H1 (cell line): ENCODE results near the gene CACNA1C. TPM values are rescaled to one million over a fixed set of nuclear protein-coding genes. Genes with fewer than 3 reads are reported as not detected.

ENCODE experiments used
- CTCF ChIA-PET: fragments of 300-600 bp; sonication (Branson Sonifier 250); formaldehyde crosslinking; loops from one replicate; lab custom pipeline; 2021; ENCODE audit not compliant: partially characterized antibody; lab: Charles Lee
- POLR2A ChIA-PET: fragments of 300-600 bp; sonication (Branson Sonifier 250); formaldehyde crosslinking; loops from one replicate; lab custom pipeline; 2021; ENCODE audit warnings: inconsistent platforms; ENCODE audit not compliant: partially characterized antibody; lab: Charles Lee
- DNase-seq, 2 experiments: peaks; one replicate each; pipeline versions ENCODE4 v3.0.0 to v3.0.0-alpha.2; 2010 to 2022; ENCODE audit warnings: low spot score in 2 of 2, low read depth in 1 of 2, mixed read lengths in 1 of 2
- FAIRE-seq: peaks from 2 replicates; lab custom pipeline; 2011; peaks lifted over from hg19 to GRCh38; lab: Jason Lieb, UNC
- H2AFZ ChIP-seq: 2 replicates; pipeline ENCODE4 v1.8.1; 2012; ENCODE audit warnings: low read length, inconsistent platforms
- H2AK5ac ChIP-seq: 2 replicates; pipeline ENCODE4 v1.6.1; 2013; ENCODE audit warnings: low read depth, low read length
- H2BK120ac ChIP-seq: replicated peaks from 2 replicates; pipeline ENCODE3; 2013; ENCODE audit warnings: low read depth, low read length, inconsistent platforms
- H2BK12ac ChIP-seq: 2 replicates; pipeline ENCODE4 v1.6.1; 2013; ENCODE audit warnings: low read depth, low read length
- H2BK15ac ChIP-seq: 2 replicates; pipeline ENCODE4 v1.6.1; 2013; ENCODE audit warnings: low read length
- H2BK20ac ChIP-seq: 2 replicates; pipeline ENCODE4 v1.6.1; 2013; ENCODE audit warnings: low read length
- H2BK5ac ChIP-seq: 2 replicates; pipeline ENCODE4 v1.6.1; 2013; ENCODE audit warnings: low read depth, low read length
- H3K14ac ChIP-seq: 2 replicates; pipeline ENCODE4 v1.6.1; 2013; ENCODE audit warnings: inconsistent platforms; ENCODE audit not compliant: insufficient read length
- H3K18ac ChIP-seq: 2 replicates; pipeline ENCODE4 v1.6.1; 2013; ENCODE audit warnings: low read length; ENCODE audit errors: extremely low read depth
- H3K23ac ChIP-seq: 2 replicates; pipeline ENCODE4 v1.6.1; 2013; ENCODE audit warnings: inconsistent platforms; ENCODE audit not compliant: insufficient read length
- H3K23me2 ChIP-seq: 2 replicates; pipeline ENCODE4 v1.6.1; 2013; ENCODE audit warnings: low read depth, low read length
- H3K27ac ChIP-seq: 2 replicates; pipeline ENCODE4 v1.6.1; 2011; ENCODE audit warnings: low read depth, low read length, inconsistent platforms
- H3K27me3 ChIP-seq, 4 experiments: replicated peaks in 1 of 4; 1 replicate in 1 of 4; 2 replicates in 3 of 4; pipeline versions ENCODE4 v1.6.1 to v1.8.1; 2011 to 2013; ENCODE audit warnings: low read length in 3 of 4, mild to moderate bottlenecking in 3 of 4, inconsistent platforms in 2 of 4, mixed read lengths in 2 of 4, moderate library complexity in 1 of 4; ENCODE audit not compliant: control insufficient read depth in 3 of 4, insufficient read depth in 3 of 4; ENCODE audit errors: extremely low read depth in 1 of 4
- H3K36me3 ChIP-seq, 4 experiments: 2 replicates each; pipeline versions ENCODE4 v1.6.1 to v1.8.1; 2011 to 2013; ENCODE audit warnings: mild to moderate bottlenecking in 4 of 4, low read length in 3 of 4, moderate library complexity in 2 of 4, control low read depth in 1 of 4, inconsistent platforms in 1 of 4; ENCODE audit not compliant: insufficient read depth in 4 of 4, control insufficient read depth in 2 of 4
- H3K4ac ChIP-seq: replicated peaks from 2 replicates; pipeline ENCODE3; 2013; ENCODE audit warnings: low read length, low read depth, mixed read lengths, inconsistent platforms; ENCODE audit not compliant: insufficient read length
- H3K4me1 ChIP-seq, 4 experiments: replicated peaks in 1 of 4; 1 replicate in 1 of 4; 2 replicates in 3 of 4; pipeline versions ENCODE4 v1.6.1 to v1.8.1; 2011 to 2013; ENCODE audit warnings: low read length in 3 of 4, inconsistent platforms in 2 of 4, mixed read lengths in 1 of 4; ENCODE audit not compliant: insufficient read depth in 4 of 4, control insufficient read depth in 3 of 4
- H3K4me2 ChIP-seq, 2 experiments: 2 replicates each; pipeline versions ENCODE4 v1.6.1 to v1.8.1; 2011 to 2013; ENCODE audit warnings: low read depth in 2 of 2, low read length in 2 of 2, control low read depth in 1 of 2, inconsistent platforms in 1 of 2, mild to moderate bottlenecking in 1 of 2; ENCODE audit not compliant: insufficient read depth in 1 of 2
- H3K4me3 ChIP-seq, 4 experiments: fragments of 200-600, 300-600 bp in 1 of 4; sonication (generic), shearing (Covaris generic), sonication (Bioruptor Twin) in 1 of 4; 2 replicates each; pipeline versions ENCODE4 v1.5.1 to v1.8.1; 2011 to 2016; ENCODE audit warnings: low read length in 4 of 4, low read depth in 3 of 4, control low read depth in 2 of 4, inconsistent platforms in 2 of 4, mild to moderate bottlenecking in 2 of 4, mixed read lengths in 1 of 4, moderate library complexity in 1 of 4; ENCODE audit not compliant: insufficient read depth in 2 of 4; ENCODE audit errors: extremely low read depth in 1 of 4
- H3K56ac ChIP-seq: replicated peaks from 2 replicates; pipeline ENCODE3; 2013; ENCODE audit warnings: low read depth, mild to moderate bottlenecking, mixed read lengths, low read length, inconsistent platforms; ENCODE audit not compliant: insufficient read length
- H3K79me1 ChIP-seq: 2 replicates; pipeline ENCODE4 v1.6.1; 2013; ENCODE audit warnings: low read depth, low read length, control low read depth
- H3K79me2 ChIP-seq, 2 experiments: 2 replicates each; pipeline versions ENCODE4 v1.6.1 to v1.8.1; 2012 to 2013; ENCODE audit warnings: low read length in 2 of 2, mild to moderate bottlenecking in 2 of 2, inconsistent platforms in 1 of 2; ENCODE audit not compliant: insufficient read depth in 2 of 2, control insufficient read depth in 1 of 2
- H3K9ac ChIP-seq, 4 experiments: replicated peaks in 1 of 4; 1 replicate in 1 of 4; 2 replicates in 3 of 4; pipeline versions ENCODE4 v1.6.1 to v1.8.1; 2011 to 2013; ENCODE audit warnings: low read depth in 3 of 4, low read length in 3 of 4, control low read depth in 2 of 4, mild to moderate bottlenecking in 2 of 4, moderate library complexity in 2 of 4, inconsistent platforms in 1 of 4; ENCODE audit errors: extremely low read depth in 1 of 4
- H3K9me3 ChIP-seq, 2 experiments: 2 replicates each; pipeline versions ENCODE4 v1.6.1 to v1.8.1; 2012 to 2013; ENCODE audit warnings: mild to moderate bottlenecking in 2 of 2, moderate library complexity in 2 of 2, control low read depth in 1 of 2, inconsistent platforms in 1 of 2, low read depth in 1 of 2, low read length in 1 of 2, mixed read lengths in 1 of 2; ENCODE audit not compliant: insufficient read depth in 2 of 2
- H4K20me1 ChIP-seq, 2 experiments: replicated peaks in 1 of 2; 2 replicates each; pipeline versions ENCODE3 to v1.8.1; 2011 to 2013; ENCODE audit warnings: inconsistent platforms in 2 of 2, low read length in 2 of 2, mild to moderate bottlenecking in 1 of 2; ENCODE audit not compliant: insufficient read depth in 2 of 2, control insufficient read depth in 1 of 2
- H4K5ac ChIP-seq: 2 replicates; pipeline ENCODE4 v1.6.1; 2013; ENCODE audit warnings: low read length, low read depth, mixed read lengths, inconsistent platforms; ENCODE audit not compliant: insufficient read length
- H4K8ac ChIP-seq: 2 replicates; pipeline ENCODE4 v1.8.0; 2013; ENCODE audit warnings: mild to moderate bottlenecking, moderate library complexity, low read length, inconsistent platforms; ENCODE audit not compliant: insufficient read depth; ENCODE audit errors: extremely low read depth
- H4K91ac ChIP-seq: replicated peaks from 2 replicates; pipeline ENCODE3; 2013; ENCODE audit warnings: low read length, mixed read lengths, inconsistent platforms; ENCODE audit not compliant: insufficient read length
- CHD2 ChIP-seq: IDR thresholded peaks from 2 replicates; pipeline ENCODE4 v1.6.1; 2012; ENCODE audit warnings: low read length, improper control_type of control experiment
- EGR1 ChIP-seq: IDR thresholded peaks from 2 replicates; pipeline ENCODE4 v1.6.1; 2011; ENCODE audit warnings: low read depth, low read length, borderline replicate concordance
- EP300 ChIP-seq, 2 experiments: IDR thresholded peaks; 1 replicate in 1 of 2; 2 replicates in 1 of 2; pipeline ENCODE4 v1.6.1; 2011 to 2012; ENCODE audit warnings: low read depth in 2 of 2, low read length in 2 of 2, mild to moderate bottlenecking in 2 of 2, borderline replicate concordance in 1 of 2, inconsistent platforms in 1 of 2, moderate library complexity in 1 of 2
- KDM4A ChIP-seq: IDR thresholded peaks from one replicate; pipeline ENCODE4 v1.7.1; 2012; ENCODE audit warnings: low read depth, mild to moderate bottlenecking, moderate library complexity, low read length, inconsistent platforms; ENCODE audit not compliant: severe bottlenecking
- KDM5A ChIP-seq: fragments of 200-600 bp; IDR thresholded peaks from 2 replicates; pipeline ENCODE4 v1.7.1; 2012; ENCODE audit warnings: mild to moderate bottlenecking, low read length, inconsistent platforms, mixed read lengths
- POU5F1 ChIP-seq: IDR thresholded peaks from 2 replicates; pipeline ENCODE4 v1.6.1; 2011; ENCODE audit warnings: low read depth, mild to moderate bottlenecking, low read length, moderate library complexity
- RAD21 ChIP-seq, 2 experiments: IDR thresholded peaks in 1 of 2; conservative IDR thresholded peaks in 1 of 2; 2 replicates each; pipeline ENCODE4 v1.6.1; 2011; ENCODE audit warnings: low read depth in 2 of 2, low read length in 2 of 2, improper control_type of control experiment in 1 of 2, inconsistent platforms in 1 of 2, mild to moderate bottlenecking in 1 of 2, moderate library complexity in 1 of 2
- SIX5 ChIP-seq: IDR thresholded peaks from 2 replicates; pipeline ENCODE4 v1.6.1; 2011; ENCODE audit warnings: mild to moderate bottlenecking, low read depth, low read length
- SUZ12 ChIP-seq: fragments of 200-600 bp; sonication (generic); IDR thresholded peaks from 2 replicates; pipeline ENCODE4 v1.6.1; 2012; ENCODE audit warnings: mild to moderate bottlenecking, inconsistent platforms, low read length, moderate library complexity, mixed read lengths
- TAF7 ChIP-seq: optimal IDR thresholded peaks from 2 replicates; pipeline ENCODE3; 2011; ENCODE audit warnings: low read depth, mild to moderate bottlenecking, inconsistent platforms, low read length, moderate library complexity, borderline replicate concordance
- WGBS, 2 experiments: shearing (Covaris generic) in 1 of 2; methylation state at CpG; one replicate each; pipeline versions ENCODE4 v1.1.6 to v1.1.7; 2013 to 2015; ENCODE audit warnings: low lambda C conversion rate in 2 of 2, mixed read lengths in 2 of 2, inconsistent platforms in 1 of 2, low coverage in 1 of 2, missing lambda C conversion rate in 1 of 2; ENCODE audit not compliant: insufficient replicate concordance in 2 of 2, insufficient coverage in 1 of 2, insufficient read length in 1 of 2; ENCODE audit errors: extremely low coverage in 1 of 2, missing lambda C conversion rate in 1 of 2; 5-methylcytosine and 5-hydroxymethylcytosine counted together
- polyA plus RNA-seq, 7 experiments: library from polyadenylated mRNA; depleted of rRNA in 3 of 7; stranded (reverse) in 5 of 7; unstranded in 2 of 7; fragments of >200 nt in 5 of 7; fragments of 200-250 nt in 2 of 7; gene quantifications; 1 replicate in 5 of 7; 2 replicates in 1 of 7; 4 replicates in 1 of 7; pipeline versions ENCODE4 v1.2.1 to v1.2.3, GENCODE V29; 2011 to 2013; ENCODE audit warnings: missing spikeins in 2 of 7, mixed read lengths in 2 of 7
- total RNA-seq: library from RNA; stranded (reverse); fragmentation: NEBNext Ultra II Directional; extraction: Animal tissue kit (Norgen Biotek cat#: 25700); gene quantifications from 2 replicates; pipeline ENCODE4 v1.2.1, GENCODE V29; 2021

The CACNA1C gene
- total and polyA plus RNA-seq, 2 of the 8 experiments (the other 6 are each of a cell fraction or from before 2014, with no cell fraction given): 1.3 TPM

- FAIRE-seq: no peak
- TF ChIP-seq RAD21 (IDR thresholded peaks at IDR 0.05 in 1 of 2, conservative IDR thresholded peaks at IDR 0.05 in 1 of 2; ENCODE audit: low read depth in 2 of 2, low read length in 2 of 2) (no peak), CHD2 (no peak), POU5F1 (no peak), KDM5A (no peak), TAF7 (no peak), SUZ12 (no peak), EGR1 (no peak), EP300 (IDR thresholded peaks at IDR 0.05; ENCODE audit: borderline replicate concordance in 1 of 2, low read depth in 2 of 2, low read length in 2 of 2) (no peak), SIX5 (no peak), KDM4A (no peak)
- Histone ChIP-seq H3K23me2 (no peaks in the 10 kb centered on the region), H3K27me3 (no peaks in the 10 kb centered on the region), H3K14ac (no peak overlapping the region), H3K23ac (no peak overlapping the region), H2AFZ (no peak overlapping the region), H2BK5ac (peak overlapping the region; percentile 28; the same call in 1 of the 2 replicates), H3K56ac (no peak overlapping the region), H2AK5ac (no peak overlapping the region), H4K5ac (no peak overlapping the region), H3K4me1 (peaks cover 3 to 12% (median 9%) of the 10 kb centered on the region in 4 experiments), H2BK12ac (no peak overlapping the region; the same call in 1 of the 2 replicates), H2BK20ac (no peak overlapping the region), H3K9ac (no peak overlapping the region), H3K79me2 (no peaks in the 10 kb centered on the region), H4K91ac (no peak overlapping the region), H3K36me3 (no peaks in the 10 kb centered on the region), H3K4ac (no peak overlapping the region), H3K9me3 (no peaks in the 10 kb centered on the region), H3K79me1 (no peaks in the 10 kb centered on the region), H2BK15ac (peak overlapping the region; percentile 0; the same call in 1 of the 2 replicates), H3K4me3 (no peak overlapping the region), H2BK120ac (no peak overlapping the region), H4K20me1 (no peaks in the 10 kb centered on the region), H3K4me2 (no peak overlapping the region), H3K18ac (no peak overlapping the region), H4K8ac (peak overlapping the region; percentile 82; the same call in 1 of the 2 replicates), H3K27ac (no peak overlapping the region)
- WGBS, 2 experiments: 91% methylated on average over 15 of the region's 15 CpGs; no CpG with 5 or more reads in 1 of the 2 experiments
- CTCF ChIA-PET: interaction anchor here (0.7 to 1.1 kb wide), 3 partner anchors 15 to 21 kb away, joined by 3 to 4 read pairs (median 3); no protein-coding TSS in a partner anchor
- POLR2A ChIA-PET: interaction anchor here (0.7 kb wide), 1 partner anchor 214 kb away, joined by 3 read pairs; no protein-coding TSS in a partner anchor
- no peak for DNase-seq
These were observed 288.4 kb downstream of the CACNA1C start for GRCh38 chr12:2341051-2341751.
